HepG2 (cell line): ENCODE measurements around the gene SLC25A33. TPM values are rescaled to one million over a fixed set of nuclear protein-coding genes. Genes with fewer than 3 reads are reported as not detected.

ENCODE experiments used
- CBX5 ChIP-seq: sonication (generic); formaldehyde crosslinking; IDR thresholded peaks from 2 replicates; pipeline ENCODE4 v1.4.0; 2020; ENCODE audit warnings: missing genetic modification reagents, borderline replicate concordance
- EEA1 ChIP-seq: sonication (generic); formaldehyde crosslinking; IDR thresholded peaks from 2 replicates; pipeline ENCODE4 v1.5.1; 2020; ENCODE audit warnings: mild to moderate bottlenecking, missing genetic modification reagents, borderline replicate concordance
- HNRNPLL ChIP-seq: fragments of 200-400 bp; formaldehyde crosslinking; IDR thresholded peaks from 2 replicates; pipeline ENCODE4 v1.6.1; 2017; ENCODE audit warnings: mild to moderate bottlenecking, low read depth, low read length; ENCODE audit not compliant: poor library complexity, severe bottlenecking
- NFATC3 ChIP-seq: sonication (generic); formaldehyde crosslinking; IDR thresholded peaks from 2 replicates; pipeline ENCODE4 v1.5.1; 2020; ENCODE audit warnings: mild to moderate bottlenecking, missing genetic modification reagents
- REXO4 ChIP-seq: sonication (generic); formaldehyde crosslinking; IDR thresholded peaks from 2 replicates; pipeline ENCODE4 v1.8.0; 2022; ENCODE audit warnings: missing genetic modification reagents, mild to moderate bottlenecking, borderline replicate concordance
- SIX4 ChIP-seq: sonication (generic); formaldehyde crosslinking; IDR thresholded peaks from 2 replicates; pipeline ENCODE4 v1.4.0; 2020; ENCODE audit warnings: missing genetic modification reagents
- ZNF180 ChIP-seq: sonication (generic); formaldehyde crosslinking; IDR thresholded peaks from 2 replicates; pipeline ENCODE4 v1.4.0; 2020; ENCODE audit warnings: low read depth, missing genetic modification reagents, borderline replicate concordance
- ZNF225 ChIP-seq: sonication (generic); formaldehyde crosslinking; IDR thresholded peaks from 2 replicates; pipeline ENCODE4 v1.4.0; 2020; ENCODE audit warnings: mild to moderate bottlenecking, missing genetic modification reagents
- ZNF629 ChIP-seq: sonication (generic); formaldehyde crosslinking; conservative IDR thresholded peaks from 2 replicates; pipeline ENCODE4 v1.5.0; 2020; ENCODE audit warnings: missing genetic modification reagents
- ZNF709 ChIP-seq: sonication (generic); formaldehyde crosslinking; IDR thresholded peaks from 2 replicates; pipeline ENCODE4 v1.5.0; 2020; ENCODE audit warnings: mild to moderate bottlenecking, missing genetic modification reagents
- polyA plus RNA-seq, 8 experiments: library from polyadenylated mRNA; depleted of rRNA in 3 of 8; stranded (reverse) in 7 of 8; unstranded in 1 of 8; fragments of >200 nt; fragmentation: Illumina TruSeq in 4 of 8; extraction: Trizol in 4 of 8; gene quantifications; 2 replicates each; pipeline versions ENCODE4 v1.2.1 to v1.2.3, GENCODE V29; 2011 to 2016; ENCODE audit warnings: low read depth in 4 of 8, missing spikeins in 1 of 8, mixed read lengths in 1 of 8; ENCODE audit not compliant: insufficient read depth in 1 of 8
- total RNA-seq, 5 experiments: library from RNA; depleted of rRNA; stranded (reverse); fragments of >200 nt; fragmentation: Illumina TruSeq; extraction: Trizol; gene quantifications; 2 replicates each; pipeline ENCODE4 v1.2.3, GENCODE V29; 2016; ENCODE audit warnings: low read depth in 1 of 5
- TF ChIP-seq, protein P1 (sequence below): sonication (generic); formaldehyde crosslinking; IDR thresholded peaks from 2 replicates; pipeline ENCODE4 v1.4.0; 2020; ENCODE audit warnings: missing genetic modification reagents, borderline replicate concordance
- TF ChIP-seq, protein P2 (sequence below): sonication (generic); formaldehyde crosslinking; IDR thresholded peaks from 2 replicates; pipeline ENCODE4 v1.5.1; 2020; ENCODE audit warnings: mild to moderate bottlenecking, missing genetic modification reagents, moderate library complexity
- TF ChIP-seq, protein P3 (sequence below), 2 experiments: IDR thresholded peaks; 2 replicates each; pipeline ENCODE4 v1.6.1; 2011 to 2012; ENCODE audit warnings: low read length in 2 of 2, borderline replicate concordance in 1 of 2, low read depth in 1 of 2, mild to moderate bottlenecking in 1 of 2, moderate library complexity in 1 of 2
- TF ChIP-seq, protein P4 (sequence below): sonication (generic); formaldehyde crosslinking; conservative IDR thresholded peaks from 2 replicates; pipeline ENCODE4 v1.8.0; 2022; ENCODE audit warnings: low read depth, missing genetic modification reagents
- TF ChIP-seq, protein P5 (sequence below): sonication (generic); formaldehyde crosslinking; IDR thresholded peaks from 2 replicates; pipeline ENCODE4 v1.8.0; 2022; ENCODE audit warnings: missing genetic modification reagents, mild to moderate bottlenecking, moderate library complexity, borderline replicate concordance

Gene SLC25A33
- total and polyA plus RNA-seq, 2 of the 13 experiments (the other 11 are each of a cell fraction or from before 2014, with no cell fraction given), result 15.4 to 50.3 TPM

DNA sequence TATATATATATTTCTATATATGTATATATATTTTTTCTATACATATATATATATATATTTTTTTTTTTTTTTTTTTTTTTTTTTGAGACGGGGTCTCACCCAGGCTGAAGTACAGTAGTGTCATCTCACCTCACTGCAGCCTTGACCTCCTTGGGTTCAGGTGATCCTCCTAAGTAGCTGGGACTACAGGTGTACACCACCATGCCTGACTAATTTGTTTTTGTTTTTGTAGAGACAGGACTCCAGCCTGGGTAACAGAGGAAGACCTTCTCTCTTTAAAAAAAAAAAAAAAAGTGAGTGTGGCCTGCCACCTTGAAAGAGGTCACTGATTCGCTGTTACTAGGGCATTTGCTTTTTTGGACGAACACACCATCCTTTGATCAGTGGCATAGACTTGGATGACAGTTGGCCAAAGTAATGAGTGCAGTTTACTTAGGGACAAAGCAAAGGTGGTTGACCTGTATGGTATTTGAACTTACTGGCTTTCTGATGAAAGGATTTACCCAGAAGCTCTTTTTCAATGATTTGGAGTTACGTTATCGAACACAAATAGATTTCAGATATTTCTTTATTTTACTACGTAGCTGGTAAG is 10.8 kb downstream of the SLC25A33 start (continued):
- no peak for TF ChIP-seq EEA1 (CRISPR knock-in tag)
- TF ChIP-seq ZNF225 (CRISPR knock-in tag), result no peak
- TF ChIP-seq, protein P1, sequence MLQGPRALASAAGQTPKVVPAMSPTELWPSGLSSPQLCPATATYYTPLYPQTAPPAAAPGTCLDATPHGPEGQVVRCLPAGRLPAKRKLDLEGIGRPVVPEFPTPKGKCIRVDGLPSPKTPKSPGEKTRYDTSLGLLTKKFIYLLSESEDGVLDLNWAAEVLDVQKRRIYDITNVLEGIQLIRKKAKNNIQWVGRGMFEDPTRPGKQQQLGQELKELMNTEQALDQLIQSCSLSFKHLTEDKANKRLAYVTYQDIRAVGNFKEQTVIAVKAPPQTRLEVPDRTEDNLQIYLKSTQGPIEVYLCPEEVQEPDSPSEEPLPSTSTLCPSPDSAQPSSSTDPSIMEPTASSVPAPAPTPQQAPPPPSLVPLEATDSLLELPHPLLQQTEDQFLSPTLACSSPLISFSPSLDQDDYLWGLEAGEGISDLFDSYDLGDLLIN (CRISPR knock-in tag), result no peak
- TF ChIP-seq HNRNPLL, result no peak
- TF ChIP-seq ZNF629 (CRISPR knock-in tag), result peak; percentile 32; the same call in 1 of the 2 replicates
- TF ChIP-seq NFATC3 (CRISPR knock-in tag), result no peak
- TF ChIP-seq, protein P2, sequence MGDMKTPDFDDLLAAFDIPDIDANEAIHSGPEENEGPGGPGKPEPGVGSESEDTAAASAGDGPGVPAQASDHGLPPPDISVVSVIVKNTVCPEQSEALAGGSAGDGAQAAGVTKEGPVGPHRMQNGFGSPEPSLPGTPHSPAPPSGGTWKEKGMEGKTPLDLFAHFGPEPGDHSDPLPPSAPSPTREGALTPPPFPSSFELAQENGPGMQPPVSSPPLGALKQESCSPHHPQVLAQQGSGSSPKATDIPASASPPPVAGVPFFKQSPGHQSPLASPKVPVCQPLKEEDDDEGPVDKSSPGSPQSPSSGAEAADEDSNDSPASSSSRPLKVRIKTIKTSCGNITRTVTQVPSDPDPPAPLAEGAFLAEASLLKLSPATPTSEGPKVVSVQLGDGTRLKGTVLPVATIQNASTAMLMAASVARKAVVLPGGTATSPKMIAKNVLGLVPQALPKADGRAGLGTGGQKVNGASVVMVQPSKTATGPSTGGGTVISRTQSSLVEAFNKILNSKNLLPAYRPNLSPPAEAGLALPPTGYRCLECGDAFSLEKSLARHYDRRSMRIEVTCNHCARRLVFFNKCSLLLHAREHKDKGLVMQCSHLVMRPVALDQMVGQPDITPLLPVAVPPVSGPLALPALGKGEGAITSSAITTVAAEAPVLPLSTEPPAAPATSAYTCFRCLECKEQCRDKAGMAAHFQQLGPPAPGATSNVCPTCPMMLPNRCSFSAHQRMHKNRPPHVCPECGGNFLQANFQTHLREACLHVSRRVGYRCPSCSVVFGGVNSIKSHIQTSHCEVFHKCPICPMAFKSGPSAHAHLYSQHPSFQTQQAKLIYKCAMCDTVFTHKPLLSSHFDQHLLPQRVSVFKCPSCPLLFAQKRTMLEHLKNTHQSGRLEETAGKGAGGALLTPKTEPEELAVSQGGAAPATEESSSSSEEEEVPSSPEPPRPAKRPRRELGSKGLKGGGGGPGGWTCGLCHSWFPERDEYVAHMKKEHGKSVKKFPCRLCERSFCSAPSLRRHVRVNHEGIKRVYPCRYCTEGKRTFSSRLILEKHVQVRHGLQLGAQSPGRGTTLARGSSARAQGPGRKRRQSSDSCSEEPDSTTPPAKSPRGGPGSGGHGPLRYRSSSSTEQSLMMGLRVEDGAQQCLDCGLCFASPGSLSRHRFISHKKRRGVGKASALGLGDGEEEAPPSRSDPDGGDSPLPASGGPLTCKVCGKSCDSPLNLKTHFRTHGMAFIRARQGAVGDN, result no peak
- TF ChIP-seq REXO4 (CRISPR knock-in tag), result no peak
- no peak for TF ChIP-seq CBX5 (CRISPR knock-in tag)
- no peak for TF ChIP-seq ZNF180 (CRISPR knock-in tag)
- TF ChIP-seq, protein P3, sequence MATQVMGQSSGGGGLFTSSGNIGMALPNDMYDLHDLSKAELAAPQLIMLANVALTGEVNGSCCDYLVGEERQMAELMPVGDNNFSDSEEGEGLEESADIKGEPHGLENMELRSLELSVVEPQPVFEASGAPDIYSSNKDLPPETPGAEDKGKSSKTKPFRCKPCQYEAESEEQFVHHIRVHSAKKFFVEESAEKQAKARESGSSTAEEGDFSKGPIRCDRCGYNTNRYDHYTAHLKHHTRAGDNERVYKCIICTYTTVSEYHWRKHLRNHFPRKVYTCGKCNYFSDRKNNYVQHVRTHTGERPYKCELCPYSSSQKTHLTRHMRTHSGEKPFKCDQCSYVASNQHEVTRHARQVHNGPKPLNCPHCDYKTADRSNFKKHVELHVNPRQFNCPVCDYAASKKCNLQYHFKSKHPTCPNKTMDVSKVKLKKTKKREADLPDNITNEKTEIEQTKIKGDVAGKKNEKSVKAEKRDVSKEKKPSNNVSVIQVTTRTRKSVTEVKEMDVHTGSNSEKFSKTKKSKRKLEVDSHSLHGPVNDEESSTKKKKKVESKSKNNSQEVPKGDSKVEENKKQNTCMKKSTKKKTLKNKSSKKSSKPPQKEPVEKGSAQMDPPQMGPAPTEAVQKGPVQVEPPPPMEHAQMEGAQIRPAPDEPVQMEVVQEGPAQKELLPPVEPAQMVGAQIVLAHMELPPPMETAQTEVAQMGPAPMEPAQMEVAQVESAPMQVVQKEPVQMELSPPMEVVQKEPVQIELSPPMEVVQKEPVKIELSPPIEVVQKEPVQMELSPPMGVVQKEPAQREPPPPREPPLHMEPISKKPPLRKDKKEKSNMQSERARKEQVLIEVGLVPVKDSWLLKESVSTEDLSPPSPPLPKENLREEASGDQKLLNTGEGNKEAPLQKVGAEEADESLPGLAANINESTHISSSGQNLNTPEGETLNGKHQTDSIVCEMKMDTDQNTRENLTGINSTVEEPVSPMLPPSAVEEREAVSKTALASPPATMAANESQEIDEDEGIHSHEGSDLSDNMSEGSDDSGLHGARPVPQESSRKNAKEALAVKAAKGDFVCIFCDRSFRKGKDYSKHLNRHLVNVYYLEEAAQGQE (IDR thresholded peaks at IDR 0.05; ENCODE audit: borderline replicate concordance in 1 of 2, low read depth in 1 of 2, low read length in 2 of 2), result peak in 1 of 2 experiments; percentile 42; a peak in 1 of 4 replicates
- no peak for TF ChIP-seq ZNF709 (CRISPR knock-in tag)
- TF ChIP-seq, protein P4, sequence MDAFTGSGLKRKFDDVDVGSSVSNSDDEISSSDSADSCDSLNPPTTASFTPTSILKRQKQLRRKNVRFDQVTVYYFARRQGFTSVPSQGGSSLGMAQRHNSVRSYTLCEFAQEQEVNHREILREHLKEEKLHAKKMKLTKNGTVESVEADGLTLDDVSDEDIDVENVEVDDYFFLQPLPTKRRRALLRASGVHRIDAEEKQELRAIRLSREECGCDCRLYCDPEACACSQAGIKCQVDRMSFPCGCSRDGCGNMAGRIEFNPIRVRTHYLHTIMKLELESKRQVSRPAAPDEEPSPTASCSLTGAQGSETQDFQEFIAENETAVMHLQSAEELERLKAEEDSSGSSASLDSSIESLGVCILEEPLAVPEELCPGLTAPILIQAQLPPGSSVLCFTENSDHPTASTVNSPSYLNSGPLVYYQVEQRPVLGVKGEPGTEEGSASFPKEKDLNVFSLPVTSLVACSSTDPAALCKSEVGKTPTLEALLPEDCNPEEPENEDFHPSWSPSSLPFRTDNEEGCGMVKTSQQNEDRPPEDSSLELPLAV (CRISPR knock-in tag), result no peak
- TF ChIP-seq SIX4 (CRISPR knock-in tag), result peak; percentile 79; the same call in 1 of the 2 replicates
- TF ChIP-seq, protein P5, sequence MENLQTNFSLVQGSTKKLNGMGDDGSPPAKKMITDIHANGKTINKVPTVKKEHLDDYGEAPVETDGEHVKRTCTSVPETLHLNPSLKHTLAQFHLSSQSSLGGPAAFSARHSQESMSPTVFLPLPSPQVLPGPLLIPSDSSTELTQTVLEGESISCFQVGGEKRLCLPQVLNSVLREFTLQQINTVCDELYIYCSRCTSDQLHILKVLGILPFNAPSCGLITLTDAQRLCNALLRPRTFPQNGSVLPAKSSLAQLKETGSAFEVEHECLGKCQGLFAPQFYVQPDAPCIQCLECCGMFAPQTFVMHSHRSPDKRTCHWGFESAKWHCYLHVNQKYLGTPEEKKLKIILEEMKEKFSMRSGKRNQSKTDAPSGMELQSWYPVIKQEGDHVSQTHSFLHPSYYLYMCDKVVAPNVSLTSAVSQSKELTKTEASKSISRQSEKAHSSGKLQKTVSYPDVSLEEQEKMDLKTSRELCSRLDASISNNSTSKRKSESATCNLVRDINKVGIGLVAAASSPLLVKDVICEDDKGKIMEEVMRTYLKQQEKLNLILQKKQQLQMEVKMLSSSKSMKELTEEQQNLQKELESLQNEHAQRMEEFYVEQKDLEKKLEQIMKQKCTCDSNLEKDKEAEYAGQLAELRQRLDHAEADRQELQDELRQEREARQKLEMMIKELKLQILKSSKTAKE, result peak; percentile 91
